PFSK-1 (cell line): ENCODE measurements around the gene STX11.

Experiments used
- POLR2AphosphoS5 ChIP-seq: IDR thresholded peaks from 2 replicates; pipeline ENCODE4 v1.6.1; 2012; ENCODE audit warnings: low read depth, mild to moderate bottlenecking, control low read depth, low read length, moderate library complexity
- TAF1 ChIP-seq: IDR thresholded peaks from 2 replicates; pipeline ENCODE4 v1.6.1; 2012; ENCODE audit warnings: low read length, control low read depth, borderline replicate concordance; ENCODE audit not compliant: insufficient read depth
- TF ChIP-seq, protein P1 (sequence below), 2 experiments: IDR thresholded peaks; 2 replicates each; pipeline versions ENCODE4 v1.6.1 to v1.8.0; 2011 to 2012; ENCODE audit warnings: low read depth in 2 of 2, low read length in 2 of 2, control low read depth in 1 of 2, inconsistent platforms in 1 of 2, mild to moderate bottlenecking in 1 of 2, moderate library complexity in 1 of 2; ENCODE audit not compliant: insufficient read depth in 1 of 2

- TF ChIP-seq POLR2AphosphoS5 (no peak), TAF1 (no peak)
- TF ChIP-seq, protein P1, sequence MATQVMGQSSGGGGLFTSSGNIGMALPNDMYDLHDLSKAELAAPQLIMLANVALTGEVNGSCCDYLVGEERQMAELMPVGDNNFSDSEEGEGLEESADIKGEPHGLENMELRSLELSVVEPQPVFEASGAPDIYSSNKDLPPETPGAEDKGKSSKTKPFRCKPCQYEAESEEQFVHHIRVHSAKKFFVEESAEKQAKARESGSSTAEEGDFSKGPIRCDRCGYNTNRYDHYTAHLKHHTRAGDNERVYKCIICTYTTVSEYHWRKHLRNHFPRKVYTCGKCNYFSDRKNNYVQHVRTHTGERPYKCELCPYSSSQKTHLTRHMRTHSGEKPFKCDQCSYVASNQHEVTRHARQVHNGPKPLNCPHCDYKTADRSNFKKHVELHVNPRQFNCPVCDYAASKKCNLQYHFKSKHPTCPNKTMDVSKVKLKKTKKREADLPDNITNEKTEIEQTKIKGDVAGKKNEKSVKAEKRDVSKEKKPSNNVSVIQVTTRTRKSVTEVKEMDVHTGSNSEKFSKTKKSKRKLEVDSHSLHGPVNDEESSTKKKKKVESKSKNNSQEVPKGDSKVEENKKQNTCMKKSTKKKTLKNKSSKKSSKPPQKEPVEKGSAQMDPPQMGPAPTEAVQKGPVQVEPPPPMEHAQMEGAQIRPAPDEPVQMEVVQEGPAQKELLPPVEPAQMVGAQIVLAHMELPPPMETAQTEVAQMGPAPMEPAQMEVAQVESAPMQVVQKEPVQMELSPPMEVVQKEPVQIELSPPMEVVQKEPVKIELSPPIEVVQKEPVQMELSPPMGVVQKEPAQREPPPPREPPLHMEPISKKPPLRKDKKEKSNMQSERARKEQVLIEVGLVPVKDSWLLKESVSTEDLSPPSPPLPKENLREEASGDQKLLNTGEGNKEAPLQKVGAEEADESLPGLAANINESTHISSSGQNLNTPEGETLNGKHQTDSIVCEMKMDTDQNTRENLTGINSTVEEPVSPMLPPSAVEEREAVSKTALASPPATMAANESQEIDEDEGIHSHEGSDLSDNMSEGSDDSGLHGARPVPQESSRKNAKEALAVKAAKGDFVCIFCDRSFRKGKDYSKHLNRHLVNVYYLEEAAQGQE (IDR thresholded peaks at IDR 0.05; ENCODE audit: insufficient read depth in 1 of 2, low read depth in 2 of 2, low read length in 2 of 2) = no peak
Measured at GRCh38 chr6:144197919-144198318, 47.6 kb downstream of the STX11 start.
